OCI-LY3 (cell line): ENCODE measurements around the gene OMP.
"Not testable (repeated sequence)": the region's sequence is repeated elsewhere in the genome, so short reads cannot be mapped to it uniquely, and the experiment has no call there.

Source experiments
- H2AFZ ChIP-seq: fragments of 200-600, 300-600 bp; shearing (Covaris generic); 2 replicates; pipeline ENCODE4 v1.6.0; 2014; ENCODE audit warnings: antibody characterized with exemption, low read depth, low read length
- H3K27ac ChIP-seq: fragments of 200-600, 300-600 bp; sonication (generic); 2 replicates; pipeline ENCODE4 v1.5.1; 2014; ENCODE audit warnings: mild to moderate bottlenecking, low read length, moderate library complexity, mixed read lengths
- H3K27me3 ChIP-seq: fragments of 200-600, 300-600 bp; sonication (generic); 2 replicates; pipeline ENCODE4 v1.6.1; 2014; ENCODE audit warnings: low read depth, low read length, mixed read lengths
- H3K36me3 ChIP-seq: fragments of 200-600, 300-600 bp; sonication (generic); replicated peaks from 2 replicates; pipeline ENCODE3; 2014; ENCODE audit warnings: low read depth, low read length, mixed read lengths
- H3K4me1 ChIP-seq: fragments of 300-600, 200-600 bp; sonication (generic); 2 replicates; pipeline ENCODE4 v1.6.1; 2014; ENCODE audit warnings: low read length, mixed read lengths
- H3K4me2 ChIP-seq: fragments of 200-600, 300-600 bp; sonication (generic); 2 replicates; pipeline ENCODE4 v1.6.1; 2014; ENCODE audit warnings: low read length, mixed read lengths
- H3K4me3 ChIP-seq: fragments of 300-600, 200-600 bp; sonication (generic); 2 replicates; pipeline ENCODE4 v1.5.1; 2014; ENCODE audit warnings: antibody characterized with exemption, mild to moderate bottlenecking, low read length, moderate library complexity
- H3K79me2 ChIP-seq: fragments of 300-600, 200-600 bp; shearing (Covaris generic); 2 replicates; pipeline ENCODE4 v1.6.1; 2014; ENCODE audit warnings: mild to moderate bottlenecking, low read length, mixed read lengths
- H3K9ac ChIP-seq: fragments of 300-600, 200-600 bp; shearing (Covaris generic); 2 replicates; pipeline ENCODE4 v1.6.0; 2014; ENCODE audit warnings: mild to moderate bottlenecking, low read length, moderate library complexity
- H3K9me3 ChIP-seq: fragments of 200-600, 300-600 bp; shearing (Covaris generic); 2 replicates; pipeline ENCODE4 v1.6.1; 2014; ENCODE audit warnings: low read length, mixed read lengths; ENCODE audit not compliant: insufficient read depth
- H4K20me1 ChIP-seq: fragments of 200-600, 300-600 bp; sonication (generic); 2 replicates; pipeline ENCODE4 v1.6.1; 2016; ENCODE audit warnings: low read length, mixed read lengths; ENCODE audit not compliant: insufficient read depth
- EZH2phosphoT487 ChIP-seq: fragments of 200-600 bp; shearing (Covaris generic); IDR thresholded peaks from 2 replicates; pipeline ENCODE4 v1.6.1; 2018; ENCODE audit warnings: antibody characterized with exemption, mixed run types, low read depth
- TF ChIP-seq, protein P1 (sequence below): fragments of 200-600, 300-600 bp; sonication (generic); IDR thresholded peaks from 2 replicates; pipeline ENCODE4 v1.5.1; 2014; ENCODE audit warnings: antibody characterized with exemption, low read length, low read depth

Gene OMP

DNA sequence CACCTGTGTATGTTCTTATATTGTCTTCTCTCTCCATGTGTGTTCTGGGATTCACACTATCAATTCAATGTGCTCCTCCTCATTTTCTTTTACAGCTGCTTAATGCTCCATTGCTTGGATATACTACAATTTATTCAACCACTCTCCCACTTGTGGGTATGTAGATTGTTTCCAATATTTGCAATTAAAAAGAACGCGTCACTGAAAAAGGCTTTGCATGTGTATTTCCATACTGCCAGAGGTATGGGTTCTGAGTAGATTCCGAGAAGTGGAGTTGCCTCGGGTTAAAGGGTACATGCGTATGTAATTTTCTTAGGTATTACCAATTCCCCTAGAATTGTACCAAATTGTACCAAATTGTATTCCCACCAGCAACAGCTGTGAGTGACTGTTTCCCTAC, 42.8 kb upstream of the OMP start:
- H3K79me2 ChIP-seq = no peaks in the 10 kb centered on the region
- no peaks in the 10 kb centered on the region for H3K36me3 ChIP-seq
- no peak overlapping the region for H3K4me3 ChIP-seq
- no peak overlapping the region for H3K4me2 ChIP-seq
- no peaks in the 10 kb centered on the region for H4K20me1 ChIP-seq
- no peak for TF ChIP-seq EZH2phosphoT487
- TF ChIP-seq, protein P1, sequence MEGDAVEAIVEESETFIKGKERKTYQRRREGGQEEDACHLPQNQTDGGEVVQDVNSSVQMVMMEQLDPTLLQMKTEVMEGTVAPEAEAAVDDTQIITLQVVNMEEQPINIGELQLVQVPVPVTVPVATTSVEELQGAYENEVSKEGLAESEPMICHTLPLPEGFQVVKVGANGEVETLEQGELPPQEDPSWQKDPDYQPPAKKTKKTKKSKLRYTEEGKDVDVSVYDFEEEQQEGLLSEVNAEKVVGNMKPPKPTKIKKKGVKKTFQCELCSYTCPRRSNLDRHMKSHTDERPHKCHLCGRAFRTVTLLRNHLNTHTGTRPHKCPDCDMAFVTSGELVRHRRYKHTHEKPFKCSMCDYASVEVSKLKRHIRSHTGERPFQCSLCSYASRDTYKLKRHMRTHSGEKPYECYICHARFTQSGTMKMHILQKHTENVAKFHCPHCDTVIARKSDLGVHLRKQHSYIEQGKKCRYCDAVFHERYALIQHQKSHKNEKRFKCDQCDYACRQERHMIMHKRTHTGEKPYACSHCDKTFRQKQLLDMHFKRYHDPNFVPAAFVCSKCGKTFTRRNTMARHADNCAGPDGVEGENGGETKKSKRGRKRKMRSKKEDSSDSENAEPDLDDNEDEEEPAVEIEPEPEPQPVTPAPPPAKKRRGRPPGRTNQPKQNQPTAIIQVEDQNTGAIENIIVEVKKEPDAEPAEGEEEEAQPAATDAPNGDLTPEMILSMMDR = no peak
- no peak overlapping the region for H3K9ac ChIP-seq
- H3K4me1 ChIP-seq = no peaks in the 10 kb centered on the region
- peaks cover 25% of the 10 kb centered on the region; the same call in 1 of the 2 replicates for H3K9me3 ChIP-seq
- H3K27me3 ChIP-seq = peaks cover 7% of the 10 kb centered on the region
- no peak overlapping the region for H3K27ac ChIP-seq
- no peak overlapping the region for H2AFZ ChIP-seq

DNA sequence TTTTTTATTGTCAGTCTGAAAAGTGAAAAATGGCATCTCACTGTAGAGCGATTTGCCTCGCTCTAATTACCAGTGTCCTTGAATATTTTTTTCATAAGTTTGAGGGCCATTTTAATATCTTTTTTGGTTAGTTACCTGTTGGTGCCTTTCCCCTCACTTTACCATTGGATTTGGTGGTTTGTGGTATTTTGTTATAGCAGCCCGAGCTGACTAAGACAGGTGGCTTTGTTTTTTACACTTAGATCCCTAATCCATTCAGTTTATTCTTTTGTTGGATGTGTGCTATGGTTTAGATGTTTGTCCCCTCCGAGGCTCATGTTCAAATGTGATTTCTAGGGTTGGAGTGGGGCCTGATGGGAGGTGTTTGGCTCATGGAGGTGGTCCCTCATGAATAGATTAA, 42.4 kb upstream of the OMP start:
- Histone ChIP-seq H3K4me1 (no peaks in the 10 kb centered on the region), H3K9me3 (peaks cover 25% of the 10 kb centered on the region; the same call in 1 of the 2 replicates), H3K9ac (no peak overlapping the region), H2AFZ (no peak overlapping the region), H3K27ac (no peak overlapping the region), H3K36me3 (no peaks in the 10 kb centered on the region), H3K27me3 (peaks cover 7% of the 10 kb centered on the region), H3K4me2 (no peak overlapping the region), H3K79me2 (no peaks in the 10 kb centered on the region), H4K20me1 (no peaks in the 10 kb centered on the region), H3K4me3 (no peak overlapping the region)
- TF ChIP-seq EZH2phosphoT487 = no peak
- TF ChIP-seq, protein P1 = no peak

DNA sequence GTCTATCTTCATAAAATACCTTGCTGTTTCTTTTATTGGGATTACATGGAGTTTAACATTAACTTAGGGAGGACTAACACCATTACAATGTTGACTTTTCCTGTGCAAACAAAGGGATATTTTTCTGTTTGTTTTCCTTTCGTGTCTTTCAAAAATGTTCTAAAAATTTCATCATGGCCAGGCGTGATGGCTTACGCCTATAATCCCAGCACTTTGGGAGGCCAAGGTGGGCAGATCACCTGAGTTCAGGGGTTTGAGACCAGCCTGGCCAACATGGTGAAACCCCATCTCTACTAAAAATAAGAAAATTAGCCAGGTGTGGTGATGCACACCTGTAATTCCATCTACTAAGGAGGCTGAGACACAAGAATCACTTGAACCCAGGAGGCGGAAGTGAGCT, 41.4 kb upstream of the OMP start:
- not testable (repeated sequence) for H3K4me1 ChIP-seq, H3K27ac ChIP-seq, H3K4me2 ChIP-seq, H2AFZ ChIP-seq, H3K79me2 ChIP-seq, H3K27me3 ChIP-seq, H3K4me3 ChIP-seq, H3K36me3 ChIP-seq, H4K20me1 ChIP-seq, H3K9ac ChIP-seq
- H3K9me3 ChIP-seq = peaks cover 18% of the 10 kb centered on the region; the same call in 1 of the 2 replicates

DNA sequence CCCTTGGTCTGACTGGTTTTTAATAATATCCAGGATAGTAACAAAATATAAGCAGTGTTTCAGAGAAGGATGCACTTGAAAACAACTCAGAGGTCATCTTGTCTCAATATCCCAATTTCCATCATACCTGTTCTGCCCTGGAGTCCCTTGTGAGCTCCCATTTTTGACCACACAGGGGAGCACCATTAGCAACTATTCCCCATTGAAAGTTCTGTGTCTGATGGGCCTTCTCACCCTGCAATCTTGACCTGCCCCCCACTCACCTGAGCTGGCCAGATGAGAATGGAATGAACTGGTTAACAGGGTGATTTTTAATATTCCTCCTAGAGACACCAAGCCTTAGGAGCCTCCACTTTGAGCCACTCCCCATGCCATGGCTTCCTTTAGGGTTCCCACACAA, 39.7 kb upstream of the OMP start:
- H3K4me2 ChIP-seq = no peak overlapping the region
- no peaks in the 10 kb centered on the region for H4K20me1 ChIP-seq
- no peaks in the 10 kb centered on the region for H3K79me2 ChIP-seq
- H3K4me3 ChIP-seq = no peak overlapping the region
- peaks cover 5% of the 10 kb centered on the region for H3K4me1 ChIP-seq
- H3K9ac ChIP-seq = no peak overlapping the region
- H3K9me3 ChIP-seq = 0 out of 2 replicates have a peak, but pooled peaks cover 2% of the 10 kb centered on the region
- no peaks in the 10 kb centered on the region for H3K36me3 ChIP-seq
- TF ChIP-seq EZH2phosphoT487 = no peak
- TF ChIP-seq, protein P1 = peak; percentile 37
- no peak overlapping the region for H2AFZ ChIP-seq
- H3K27ac ChIP-seq = no peak overlapping the region
- H3K27me3 ChIP-seq = peaks cover 7% of the 10 kb centered on the region

DNA sequence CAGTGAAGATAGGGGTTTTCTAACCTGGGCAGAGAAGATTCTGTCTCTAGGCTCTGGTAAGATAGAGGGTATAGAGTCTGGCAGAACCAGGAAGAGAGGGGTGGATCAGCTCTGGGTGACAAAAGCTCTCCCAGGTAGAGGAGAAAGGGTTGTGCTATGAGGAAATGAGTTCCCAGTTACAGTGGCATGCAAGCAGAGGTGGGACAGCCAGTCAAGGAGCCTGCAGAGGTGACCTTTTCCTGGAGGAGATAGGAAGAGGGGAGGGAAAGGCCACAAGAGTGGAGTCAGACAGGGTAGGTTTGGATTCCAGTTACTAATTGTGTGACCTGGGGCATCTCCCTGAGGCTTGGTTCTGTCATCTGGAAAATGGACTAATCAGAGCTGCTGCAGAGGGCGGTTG, 39.2 kb upstream of the OMP start:
- Histone ChIP-seq H3K79me2 (no peaks in the 10 kb centered on the region), H3K27me3 (peaks cover 7% of the 10 kb centered on the region), H3K4me3 (no peak overlapping the region), H2AFZ (no peak overlapping the region), H3K9ac (no peak overlapping the region), H3K27ac (no peak overlapping the region), H4K20me1 (no peaks in the 10 kb centered on the region), H3K9me3 (no peaks in the 10 kb centered on the region), H3K4me2 (no peak overlapping the region), H3K4me1 (peaks cover 5% of the 10 kb centered on the region), H3K36me3 (no peaks in the 10 kb centered on the region)
- TF ChIP-seq, protein P1 = no peak
- TF ChIP-seq EZH2phosphoT487 = no peak
